SK-N-MC (cell line): ENCODE results near the gene LIN9.

Experiments
- EZH2 ChIP-seq: fragments of 200-600 bp; sonication (generic); IDR thresholded peaks from one replicate; pipeline ENCODE4 v1.6.1; 2017; ENCODE audit warnings: antibody characterized with exemption
- FOXP2 ChIP-seq: optimal IDR thresholded peaks from 2 replicates; pipeline ENCODE3; 2011; ENCODE audit warnings: mild to moderate bottlenecking, moderate library complexity; ENCODE audit not compliant: insufficient read depth; ENCODE audit errors: extremely low read length, control extremely low read depth
- POLR2AphosphoS5 ChIP-seq: IDR thresholded peaks from 2 replicates; pipeline ENCODE4 v1.6.1; 2012; ENCODE audit warnings: mild to moderate bottlenecking, low read depth, low read length, borderline replicate concordance

- TF ChIP-seq POLR2AphosphoS5 (no peak), EZH2 (no peak), FOXP2 (no peak)
Measured at GRCh38 chr1:226355016-226355415, 46.1 kb upstream of the LIN9 start.
